Nephron (organoid): ENCODE data around the gene NBEAL2.
A peak's percentile ranks its signal among the peaks of the same experiment; 100 is the strongest.

Experiments
- H3K27ac Mint-ChIP-seq, 3 experiments: 2 replicates each; pipeline ENCODE4 v1.8.0; 2020; ENCODE audit warnings: mixed read lengths in 3 of 3, mild to moderate bottlenecking in 2 of 3, moderate library complexity in 1 of 3
- H3K27me3 Mint-ChIP-seq: 2 replicates; pipeline ENCODE4 v1.8.0; 2021; ENCODE audit warnings: low read depth, mild to moderate bottlenecking, moderate library complexity, mixed read lengths
- H3K36me3 Mint-ChIP-seq: 2 replicates; pipeline ENCODE4 v1.8.0; 2020; ENCODE audit warnings: low read depth, mixed read lengths
- H3K4me1 Mint-ChIP-seq: 2 replicates; pipeline ENCODE4 v1.8.0; 2020; ENCODE audit warnings: mixed read lengths
- H3K4me3 Mint-ChIP-seq, 3 experiments: 2 replicates each; pipeline ENCODE4 v1.8.0; 2020; ENCODE audit warnings: mild to moderate bottlenecking in 3 of 3, mixed read lengths in 3 of 3, moderate library complexity in 2 of 3
- H3K9me3 Mint-ChIP-seq: 2 replicates; pipeline ENCODE4 v1.8.0; 2020; ENCODE audit warnings: mixed read lengths
- CTCF ChIP-seq, 3 experiments: fragments of 200-600 bp; sonication (generic); IDR thresholded peaks; one replicate each; pipeline ENCODE4 v1.5.0; 2021; ENCODE audit warnings: antibody characterized with exemption in 3 of 3; ENCODE audit not compliant: unreplicated experiment in 3 of 3

NBEAL2 gene

GRCh38 chr3:46947546-46947901, 31.9 kb upstream of the NBEAL2 start:
- peak overlapping the region; percentile 49 to 97 (median 96) for H3K27ac Mint-ChIP-seq
- TF ChIP-seq CTCF (IDR thresholded peaks at IDR 0.05; ENCODE audit: unreplicated experiment in 3 of 3) = no peak
- H3K36me3 Mint-ChIP-seq = peaks cover 28% of the 10 kb centered on the region
- peaks cover 54% of the 10 kb centered on the region for H3K4me1 Mint-ChIP-seq
- H3K9me3 Mint-ChIP-seq = no peaks in the 10 kb centered on the region
- no peaks in the 10 kb centered on the region for H3K27me3 Mint-ChIP-seq
- no peak overlapping the region for H3K4me3 Mint-ChIP-seq

GRCh38 chr3:46947981-46948791, 31.3 kb upstream of the NBEAL2 start:
- Mint-ChIP-seq H3K9me3 (no peaks in the 10 kb centered on the region), H3K36me3 (peaks cover 28% of the 10 kb centered on the region), H3K27me3 (no peaks in the 10 kb centered on the region), H3K27ac (peak overlapping the region; percentile 49 to 97 (median 75)), H3K4me1 (peaks cover 59% of the 10 kb centered on the region), H3K4me3 (no peak overlapping the region)
- no peak for TF ChIP-seq CTCF (IDR thresholded peaks at IDR 0.05; ENCODE audit: unreplicated experiment in 3 of 3)

GRCh38 chr3:46948830-46949671, 30.4 kb upstream of the NBEAL2 start:
- no peaks in the 10 kb centered on the region for H3K27me3 Mint-ChIP-seq
- H3K4me1 Mint-ChIP-seq = peaks cover 60% of the 10 kb centered on the region

GRCh38 chr3:46950177-46950576, 29.3 kb upstream of the NBEAL2 start:
- Mint-ChIP-seq H3K9me3 (no peaks in the 10 kb centered on the region), H3K27ac (peak overlapping the region in 1 of 3 experiments; percentile 49), H3K36me3 (peaks cover 28% of the 10 kb centered on the region), H3K27me3 (no peaks in the 10 kb centered on the region), H3K4me3 (no peak overlapping the region), H3K4me1 (peaks cover 62% of the 10 kb centered on the region)
- TF ChIP-seq CTCF (IDR thresholded peaks at IDR 0.05; ENCODE audit: unreplicated experiment in 3 of 3) = no peak

More at GRCh38 chr3:46948830-46949671, 30.4 kb upstream of the NBEAL2 start:
- no peak for TF ChIP-seq CTCF (IDR thresholded peaks at IDR 0.05; ENCODE audit: unreplicated experiment in 3 of 3)
- H3K36me3 Mint-ChIP-seq = peaks cover 28% of the 10 kb centered on the region
- peak overlapping the region; percentile 49 to 97 (median 55) for H3K27ac Mint-ChIP-seq
- H3K4me3 Mint-ChIP-seq = no peak overlapping the region
- H3K9me3 Mint-ChIP-seq = no peaks in the 10 kb centered on the region

GRCh38 chr3:46950650-46951241, 28.7 kb upstream of the NBEAL2 start:
- Mint-ChIP-seq H3K36me3 (peaks cover 27% of the 10 kb centered on the region), H3K9me3 (no peaks in the 10 kb centered on the region), H3K27me3 (no peaks in the 10 kb centered on the region), H3K27ac (peak overlapping the region in 1 of 3 experiments; percentile 61), H3K4me1 (peaks cover 62% of the 10 kb centered on the region), H3K4me3 (no peak overlapping the region)
- TF ChIP-seq CTCF (IDR thresholded peaks at IDR 0.05; ENCODE audit: unreplicated experiment in 3 of 3) = no peak
